GM18507 (cell line): ENCODE results near the gene TMEM221.

Source experiments
- DNase-seq: peaks from one replicate; pipeline ENCODE4 v3.0.0; 2011; ENCODE audit warnings: low read depth; ENCODE audit not compliant: insufficient read length; ENCODE audit errors: extremely low spot score
- FAIRE-seq: peaks from 2 replicates; lab custom pipeline; 2011; peaks lifted over from hg19 to GRCh38; lab: Jason Lieb, UNC

The TMEM221 gene

GRCh38 chr19:17448131-17448967 is at the start of gene TMEM221:
TSS of gene TMEM221 (minus strand) at chr19:17448668. CDS start at chr19:17448462, 206 bp downstream.
- no peak for DNase-seq
- no peak for FAIRE-seq

- FAIRE-seq (no peak), DNase-seq (no peak)
Observed at GRCh38 chr19:17497149-17497798, 48.8 kb upstream of the TMEM221 start.

- DNase-seq = peak; percentile 81
- peak; percentile 86 for FAIRE-seq
Observed at GRCh38 chr19:17496337-17496997, 48.0 kb upstream of the TMEM221 start.

- no peak for FAIRE-seq
- no peak for DNase-seq
Observed at GRCh38 chr19:17495639-17496296, 47.3 kb upstream of the TMEM221 start.

GRCh38 chr19:17491287-17491686 is 42.8 kb upstream of the TMEM221 start:
- FAIRE-seq (no peak), DNase-seq (no peak)

GRCh38 chr19:17490411-17490810 is 41.9 kb upstream of the TMEM221 start:
- no peak for FAIRE-seq
- no peak for DNase-seq

GRCh38 chr19:17489392-17490030 is 41.0 kb upstream of the TMEM221 start:
- no peak for DNase-seq
- FAIRE-seq = no peak

GRCh38 chr19:17488593-17489391 is 40.3 kb upstream of the TMEM221 start:
- DNase-seq (no peak), FAIRE-seq (no peak)

- no peak for FAIRE-seq
- no peak for DNase-seq
Observed at GRCh38 chr19:17487284-17488121, 39.0 kb upstream of the TMEM221 start.

GRCh38 chr19:17486545-17487240 is 38.2 kb upstream of the TMEM221 start:
- FAIRE-seq (no peak), DNase-seq (no peak)

GRCh38 chr19:17484520-17485185 is 36.2 kb upstream of the TMEM221 start:
- FAIRE-seq = no peak
- DNase-seq = no peak

GRCh38 chr19:17483605-17484002 is 35.1 kb upstream of the TMEM221 start:
- FAIRE-seq (no peak), DNase-seq (no peak)

GRCh38 chr19:17482877-17483604 is 34.6 kb upstream of the TMEM221 start:
- DNase-seq (no peak), FAIRE-seq (no peak)

- no peak for DNase-seq
- no peak for FAIRE-seq
Observed at GRCh38 chr19:17481986-17482385, 33.5 kb upstream of the TMEM221 start.

GRCh38 chr19:17479325-17479791 is 30.9 kb upstream of the TMEM221 start:
- FAIRE-seq = no peak
- DNase-seq = no peak

- DNase-seq = no peak
- FAIRE-seq = no peak
Observed at GRCh38 chr19:17475541-17476115, 27.2 kb upstream of the TMEM221 start.
